Ectodermal cell (in vitro differentiated cells): ENCODE results near the gene LOXL4.

Source experiments
- H3K27ac ChIP-seq: 2 replicates; pipeline ENCODE4 v1.7.0; 2013; ENCODE audit warnings: mild to moderate bottlenecking, low read depth, low read length; ENCODE audit not compliant: insufficient read depth, poor library complexity, severe bottlenecking
- H3K27me3 ChIP-seq: 2 replicates; pipeline ENCODE4 v1.7.0; 2013; ENCODE audit warnings: mild to moderate bottlenecking, low read length; ENCODE audit not compliant: insufficient read depth, control insufficient read depth, poor library complexity, severe bottlenecking
- H3K36me3 ChIP-seq: one replicate; pipeline ENCODE4 v1.7.0; 2013; ENCODE audit warnings: low read length; ENCODE audit not compliant: control insufficient read depth, insufficient read depth
- H3K4me1 ChIP-seq: one replicate; pipeline ENCODE4 v1.7.0; 2013; ENCODE audit warnings: low read length; ENCODE audit not compliant: control insufficient read depth, insufficient read depth
- H3K4me3 ChIP-seq: 2 replicates; pipeline ENCODE4 v1.7.0; 2013; ENCODE audit warnings: low read depth, low read length, control low read depth; ENCODE audit not compliant: insufficient read depth
- H3K9me3 ChIP-seq: 2 replicates; pipeline ENCODE4 v1.7.0; 2013; ENCODE audit warnings: mild to moderate bottlenecking, low read length, moderate library complexity; ENCODE audit not compliant: control insufficient read depth
- WGBS, 2 experiments: methylation state at CpG; one replicate each; pipeline ENCODE4 v1.1.7; 2013; ENCODE audit warnings: missing lambda C conversion rate in 2 of 2; 5-methylcytosine and 5-hydroxymethylcytosine counted together

LOXL4 gene

GRCh38 chr10:98273057-98273850, 5.3 kb upstream of the LOXL4 start:
- Histone ChIP-seq H3K36me3 (no peaks in the 10 kb centered on the region), H3K4me1 (peaks cover 11% of the 10 kb centered on the region), H3K4me3 (no peak overlapping the region), H3K27me3 (peaks cover 10% of the 10 kb centered on the region), H3K27ac (no peak overlapping the region), H3K9me3 (no peaks in the 10 kb centered on the region)
- WGBS, 2 experiments = 86 to 89% methylated on average over 9 of the region's 9 CpGs

GRCh38 chr10:98272656-98273055, 4.7 kb upstream of the LOXL4 start:
- H3K4me3 ChIP-seq = no peak overlapping the region
- H3K36me3 ChIP-seq = no peaks in the 10 kb centered on the region
- WGBS, 2 experiments = 84 to 85% methylated on average over 10 of the region's 10 CpGs
- H3K27me3 ChIP-seq = peaks cover 10% of the 10 kb centered on the region
- peaks cover 14% of the 10 kb centered on the region for H3K4me1 ChIP-seq
- no peaks in the 10 kb centered on the region for H3K9me3 ChIP-seq
- no peak overlapping the region for H3K27ac ChIP-seq

GRCh38 chr10:98272245-98272644, 4.3 kb upstream of the LOXL4 start:
- no peak overlapping the region for H3K27ac ChIP-seq
- peaks cover 15% of the 10 kb centered on the region for H3K4me1 ChIP-seq
- H3K36me3 ChIP-seq = no peaks in the 10 kb centered on the region
- peaks cover 10% of the 10 kb centered on the region for H3K27me3 ChIP-seq
- H3K4me3 ChIP-seq = no peak overlapping the region
- whole genome bisulfite sequencing, 2 experiments = 93 to 94% methylated on average over 8 of the region's 8 CpGs
- H3K9me3 ChIP-seq = no peaks in the 10 kb centered on the region

DNA sequence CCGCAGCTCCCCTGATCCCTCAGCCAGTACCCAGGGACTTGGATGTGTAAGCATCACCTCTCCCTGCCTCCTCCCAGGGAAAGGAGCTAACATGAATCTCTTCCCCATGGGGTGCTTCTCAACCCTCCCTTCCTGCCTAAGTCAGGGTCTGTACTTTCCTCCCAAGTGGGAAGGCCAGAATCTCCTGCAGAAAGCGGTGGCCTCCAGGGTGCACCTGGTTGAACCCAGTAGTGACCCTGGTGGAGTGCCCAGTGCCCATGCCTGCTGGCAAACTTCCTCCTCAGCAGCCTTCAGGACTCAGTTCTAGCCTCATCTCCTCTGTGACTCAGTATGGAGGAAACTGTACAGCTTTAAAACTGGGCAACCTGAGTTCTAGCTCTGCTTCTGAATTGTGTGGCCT, 2.8 kb upstream of the LOXL4 start:
- H3K4me1 ChIP-seq = peaks cover 30% of the 10 kb centered on the region
- no peak overlapping the region for H3K4me3 ChIP-seq
- no peak overlapping the region for H3K27ac ChIP-seq
- H3K27me3 ChIP-seq = peaks cover 10% of the 10 kb centered on the region
- no peaks in the 10 kb centered on the region for H3K36me3 ChIP-seq
- WGBS, 2 experiments = 91 to 97% methylated on average over 2 of the region's 2 CpGs
- no peaks in the 10 kb centered on the region for H3K9me3 ChIP-seq

DNA sequence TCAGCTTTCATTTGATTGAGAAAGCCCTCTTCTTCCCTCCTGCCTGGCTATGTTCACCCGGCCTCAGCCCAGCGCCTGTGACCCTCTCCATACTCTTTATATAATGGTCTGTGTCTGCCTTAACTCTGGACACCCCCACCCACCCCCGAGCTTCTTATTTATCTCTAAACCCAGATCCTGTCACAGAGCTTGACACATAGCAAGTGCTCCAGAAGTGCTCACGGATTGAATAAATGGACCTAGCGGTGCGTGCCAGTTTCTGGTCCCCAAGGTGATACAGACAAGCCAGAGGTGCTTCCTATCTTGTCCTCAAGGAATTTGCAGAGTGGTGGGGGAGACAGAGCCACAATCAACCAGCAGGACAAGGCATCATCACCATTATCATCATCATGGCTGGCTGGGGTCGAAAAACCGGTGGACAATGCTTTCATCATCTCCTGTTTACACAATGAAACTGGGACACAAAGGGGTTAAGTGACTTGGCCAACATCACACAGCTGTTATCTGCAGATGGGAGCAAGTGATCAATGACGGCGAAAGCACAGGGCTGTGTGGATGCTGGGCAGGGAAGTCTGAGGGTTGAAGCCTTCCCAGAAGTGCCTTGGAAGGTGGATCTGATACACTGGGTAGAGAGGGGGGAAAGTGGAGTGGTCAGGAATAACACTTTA, 2.2 kb upstream of the LOXL4 start:
- no peaks in the 10 kb centered on the region for H3K9me3 ChIP-seq
- H3K4me3 ChIP-seq = no peak overlapping the region
- no peaks in the 10 kb centered on the region for H3K36me3 ChIP-seq
- peaks cover 31% of the 10 kb centered on the region for H3K4me1 ChIP-seq
- peaks cover 10% of the 10 kb centered on the region for H3K27me3 ChIP-seq
- H3K27ac ChIP-seq = no peak overlapping the region
- 82 to 83% methylated on average over 10 of the region's 10 CpGs for WGBS, 2 experiments

- 47 to 48% methylated on average over 8 of the region's 8 CpGs for WGBS, 2 experiments
- H3K4me1 ChIP-seq = peaks cover 31% of the 10 kb centered on the region
- H3K4me3 ChIP-seq = no peak overlapping the region
- no peak overlapping the region for H3K27ac ChIP-seq
- peaks cover 10% of the 10 kb centered on the region for H3K27me3 ChIP-seq
- H3K36me3 ChIP-seq = no peaks in the 10 kb centered on the region
- H3K9me3 ChIP-seq = no peaks in the 10 kb centered on the region
Measured at GRCh38 chr10:98269435-98269912, 1.5 kb upstream of the LOXL4 start.

- peak overlapping the region; percentile 43 for H3K4me3 ChIP-seq
- H3K27me3 ChIP-seq = peaks cover 10% of the 10 kb centered on the region
- WGBS, 2 experiments = 29% methylated on average over 15 to 17 of the region's 17 CpGs
- no peak overlapping the region for H3K27ac ChIP-seq
- H3K4me1 ChIP-seq = peaks cover 31% of the 10 kb centered on the region
- H3K9me3 ChIP-seq = no peaks in the 10 kb centered on the region
- H3K36me3 ChIP-seq = no peaks in the 10 kb centered on the region
Measured at GRCh38 chr10:98268694-98269431, 869 bp upstream of the LOXL4 start.

- peak overlapping the region; percentile 22 for H3K4me3 ChIP-seq
- no peaks in the 10 kb centered on the region for H3K9me3 ChIP-seq
- H3K4me1 ChIP-seq = peaks cover 31% of the 10 kb centered on the region
- peaks cover 10% of the 10 kb centered on the region for H3K27me3 ChIP-seq
- no peak overlapping the region for H3K27ac ChIP-seq
- WGBS, 2 experiments = 84 to 86% methylated on average over 21 of the region's 22 CpGs
- no peaks in the 10 kb centered on the region for H3K36me3 ChIP-seq
Measured at GRCh38 chr10:98267069-98267893, 713 bp downstream of the LOXL4 start.

- Histone ChIP-seq H3K36me3 (no peaks in the 10 kb centered on the region), H3K27ac (no peak overlapping the region), H3K4me1 (peaks cover 31% of the 10 kb centered on the region), H3K9me3 (no peaks in the 10 kb centered on the region), H3K4me3 (no peak overlapping the region), H3K27me3 (peaks cover 10% of the 10 kb centered on the region)
- WGBS, 2 experiments = 80 to 83% methylated on average over 2 to 5 of the region's 5 CpGs
Measured at GRCh38 chr10:98266647-98267046, 1.3 kb downstream of the LOXL4 start.
